Measurements from ENCODE around the gene PLSCR1. TPM values are rescaled to one million over a fixed set of nuclear protein-coding genes. Genes with fewer than 3 reads are reported as not detected.

The PLSCR1 gene
- total RNA-seq, 1 experiment from 2014 or later = 58.1 TPM

DNA sequence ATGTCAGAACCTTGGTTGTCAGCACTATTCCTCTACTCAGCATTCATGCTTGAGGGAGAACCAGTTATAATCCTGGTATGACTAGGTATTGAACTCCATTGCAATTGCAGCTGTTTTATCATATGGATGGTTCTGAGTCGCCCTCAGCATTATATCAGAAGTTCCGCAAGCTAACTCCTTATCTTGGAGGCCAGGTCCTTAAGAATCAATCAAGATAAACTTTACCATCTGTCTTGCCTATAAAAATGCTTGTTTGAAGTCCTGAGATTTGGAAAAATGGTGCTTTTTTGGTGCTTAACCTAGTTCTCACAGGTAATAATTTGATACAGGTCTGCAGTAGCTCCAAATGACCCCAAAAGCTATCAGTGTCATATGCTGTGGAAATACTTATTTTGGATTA is 16.3 kb upstream of the PLSCR1 start (continued):
- TF ChIP-seq CDX4 (CRISPR knock-in tag; IDR thresholded peaks at IDR 0.05; ENCODE audit: borderline replicate concordance) = no peak
- no peak for TF ChIP-seq SMAD4 (CRISPR knock-in tag; IDR thresholded peaks at IDR 0.05)
- no peak for TF ChIP-seq FOXP4 (CRISPR knock-in tag; IDR thresholded peaks at IDR 0.05)
- TF ChIP-seq CREB1 (CRISPR knock-in tag; IDR thresholded peaks at IDR 0.05) = no peak
- TF ChIP-seq E2F4 (CRISPR knock-in tag; IDR thresholded peaks at IDR 0.05; ENCODE audit: borderline replicate concordance, low read depth) = no peak
- no peak for TF ChIP-seq ZBTB21 (CRISPR knock-in tag; IDR thresholded peaks at IDR 0.05; ENCODE audit: borderline replicate concordance)
- no peak for TF ChIP-seq MXD4 (CRISPR knock-in tag; IDR thresholded peaks at IDR 0.05; ENCODE audit: borderline replicate concordance)
- no peak for TF ChIP-seq ZNF416 (CRISPR knock-in tag; IDR thresholded peaks at IDR 0.05)
- TF ChIP-seq TEAD1 (CRISPR knock-in tag; IDR thresholded peaks at IDR 0.05) = no peak

DNA sequence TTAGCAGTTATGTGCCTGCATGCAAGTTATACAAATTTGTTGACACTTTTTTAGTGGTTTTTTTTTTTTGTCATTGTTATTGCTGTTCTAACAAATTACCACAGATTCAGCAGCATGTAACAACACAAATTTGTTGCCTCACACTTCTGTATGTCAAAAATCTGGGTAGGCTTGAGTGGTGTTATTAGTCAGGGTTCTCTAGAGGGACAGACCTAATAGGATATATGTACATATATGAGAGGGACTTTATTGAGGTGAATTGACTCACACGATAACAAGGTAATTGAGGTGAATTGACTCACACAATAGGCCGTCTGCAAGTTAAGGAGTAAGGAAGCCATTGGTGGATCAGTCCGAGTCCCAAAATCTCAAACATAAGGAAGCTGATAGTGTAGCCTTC is 15.0 kb upstream of the PLSCR1 start:
- peaks cover 59% of the 10 kb centered on the region for H3K9me3 Mint-ChIP-seq
- H3K27me3 Mint-ChIP-seq (ENCODE audit: low read depth) = peaks cover 4% of the 10 kb centered on the region; the same call in 1 of the 2 replicates
- DNase-seq (ENCODE audit: low spot score) (no peak), ATAC-seq (no peak)
- peaks cover 2% of the 10 kb centered on the region for H3K4me1 Mint-ChIP-seq
- no peak overlapping the region for H3K27ac Mint-ChIP-seq
- POLR2A ChIA-PET = no interaction called here
- CTCF ChIA-PET = no interaction called here
- no peak overlapping the region for H3K4me3 Mint-ChIP-seq
- peaks cover 30% of the 10 kb centered on the region for H3K36me3 Mint-ChIP-seq
- TF ChIP-seq E2F5 (CRISPR knock-in tag; IDR thresholded peaks at IDR 0.05) (no peak), FOXP4 (CRISPR knock-in tag; IDR thresholded peaks at IDR 0.05) (no peak), ZMAT4 (CRISPR knock-in tag; IDR thresholded peaks at IDR 0.05) (no peak), ZNF281 (CRISPR knock-in tag; IDR thresholded peaks at IDR 0.05) (no peak), ETV6 (CRISPR knock-in tag; IDR thresholded peaks at IDR 0.05) (no peak), TEAD4 (CRISPR knock-in tag; IDR thresholded peaks at IDR 0.05) (no peak), GABPB1 (CRISPR knock-in tag; IDR thresholded peaks at IDR 0.05) (no peak), EMX1 (CRISPR knock-in tag; IDR thresholded peaks at IDR 0.05) (no peak), ZNF219 (CRISPR knock-in tag; IDR thresholded peaks at IDR 0.05; ENCODE audit: borderline replicate concordance) (no peak), ZNF512 (CRISPR knock-in tag; IDR thresholded peaks at IDR 0.05; ENCODE audit: borderline replicate concordance) (no peak), AR (CRISPR knock-in tag; IDR thresholded peaks at IDR 0.05) (no peak), IRF1 (CRISPR knock-in tag; IDR thresholded peaks at IDR 0.05) (no peak), CREB1 (CRISPR knock-in tag; IDR thresholded peaks at IDR 0.05) (no peak), SMAD4 (CRISPR knock-in tag; IDR thresholded peaks at IDR 0.05) (no peak)
